LNCaP clone FGC (cell line): Measurements from ENCODE around the gene FKBP7.
"Not testable (repeated sequence)": the region's sequence is repeated elsewhere in the genome, so short reads cannot be mapped to it uniquely, and the experiment has no call there.

ENCODE experiments used
- DNase-seq: peaks from one replicate; pipeline ENCODE4 v3.0.0-alpha.2; 2011; ENCODE audit warnings: low read depth
- H3K4me3 ChIP-seq: 2 replicates; pipeline ENCODE4 v1.5.1; 2011; ENCODE audit warnings: mild to moderate bottlenecking, low read depth, low read length, control low read depth
- TF ChIP-seq, protein P1 (sequence below): IDR thresholded peaks from 2 replicates; pipeline ENCODE4 v1.5.1; 2012; ENCODE audit warnings: mild to moderate bottlenecking; ENCODE audit not compliant: control insufficient read depth, insufficient read depth; ENCODE audit errors: extremely low read depth

The FKBP7 gene

GRCh38 chr2:178479275-178479616 is 846 bp upstream of the FKBP7 start:
- DNase-seq = no peak
- peak overlapping the region; percentile 74 for H3K4me3 ChIP-seq

GRCh38 chr2:178478130-178478438 is 316 bp downstream of the FKBP7 start:
- DNase-seq = no peak
- TF ChIP-seq, protein P1, sequence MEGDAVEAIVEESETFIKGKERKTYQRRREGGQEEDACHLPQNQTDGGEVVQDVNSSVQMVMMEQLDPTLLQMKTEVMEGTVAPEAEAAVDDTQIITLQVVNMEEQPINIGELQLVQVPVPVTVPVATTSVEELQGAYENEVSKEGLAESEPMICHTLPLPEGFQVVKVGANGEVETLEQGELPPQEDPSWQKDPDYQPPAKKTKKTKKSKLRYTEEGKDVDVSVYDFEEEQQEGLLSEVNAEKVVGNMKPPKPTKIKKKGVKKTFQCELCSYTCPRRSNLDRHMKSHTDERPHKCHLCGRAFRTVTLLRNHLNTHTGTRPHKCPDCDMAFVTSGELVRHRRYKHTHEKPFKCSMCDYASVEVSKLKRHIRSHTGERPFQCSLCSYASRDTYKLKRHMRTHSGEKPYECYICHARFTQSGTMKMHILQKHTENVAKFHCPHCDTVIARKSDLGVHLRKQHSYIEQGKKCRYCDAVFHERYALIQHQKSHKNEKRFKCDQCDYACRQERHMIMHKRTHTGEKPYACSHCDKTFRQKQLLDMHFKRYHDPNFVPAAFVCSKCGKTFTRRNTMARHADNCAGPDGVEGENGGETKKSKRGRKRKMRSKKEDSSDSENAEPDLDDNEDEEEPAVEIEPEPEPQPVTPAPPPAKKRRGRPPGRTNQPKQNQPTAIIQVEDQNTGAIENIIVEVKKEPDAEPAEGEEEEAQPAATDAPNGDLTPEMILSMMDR = no peak
- peak overlapping the region; percentile 74 for H3K4me3 ChIP-seq

More at GRCh38 chr2:178479275-178479616, 846 bp upstream of the FKBP7 start:
- TF ChIP-seq, protein P1 = no peak

DNA sequence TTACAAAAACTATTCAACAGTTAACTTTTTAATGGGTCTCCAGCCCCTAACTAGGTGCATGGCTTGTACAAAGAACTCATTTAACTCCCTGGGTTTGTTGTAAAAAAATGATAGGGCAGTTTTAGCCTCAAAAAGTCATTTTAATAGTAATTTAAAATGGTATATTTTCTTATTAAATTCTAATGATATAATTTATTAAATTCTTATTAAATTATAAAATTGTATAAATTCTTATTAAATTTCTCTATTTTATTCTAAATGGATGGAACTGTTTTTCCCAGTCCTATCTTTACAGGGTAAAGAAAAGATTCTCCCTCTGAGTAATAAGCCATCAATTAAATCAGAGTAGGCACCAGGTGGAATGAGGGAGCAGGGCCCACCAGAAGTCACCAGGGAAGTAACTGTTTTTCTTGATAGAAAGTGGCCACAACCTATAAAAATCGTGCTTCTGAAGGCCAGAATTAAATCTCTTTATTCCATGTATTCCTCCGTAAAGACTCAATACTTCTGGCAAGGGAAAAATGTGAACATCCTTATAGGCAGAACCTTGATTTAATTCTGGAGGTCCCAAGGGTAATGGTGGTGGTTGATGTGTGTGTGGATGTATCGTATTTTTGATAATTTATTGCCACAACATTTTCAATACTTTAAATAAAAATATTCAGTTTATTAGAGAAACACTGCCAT is 814 bp downstream of the FKBP7 start:
- H3K4me3 ChIP-seq = peak overlapping the region; percentile 74
- TF ChIP-seq, protein P1 = no peak
- no peak for DNase-seq

- no peak for DNase-seq
- TF ChIP-seq, protein P1 = no peak
- H3K4me3 ChIP-seq = no peak overlapping the region
Measured at GRCh38 chr2:178476477-178476876, 1.9 kb downstream of the FKBP7 start.

DNA sequence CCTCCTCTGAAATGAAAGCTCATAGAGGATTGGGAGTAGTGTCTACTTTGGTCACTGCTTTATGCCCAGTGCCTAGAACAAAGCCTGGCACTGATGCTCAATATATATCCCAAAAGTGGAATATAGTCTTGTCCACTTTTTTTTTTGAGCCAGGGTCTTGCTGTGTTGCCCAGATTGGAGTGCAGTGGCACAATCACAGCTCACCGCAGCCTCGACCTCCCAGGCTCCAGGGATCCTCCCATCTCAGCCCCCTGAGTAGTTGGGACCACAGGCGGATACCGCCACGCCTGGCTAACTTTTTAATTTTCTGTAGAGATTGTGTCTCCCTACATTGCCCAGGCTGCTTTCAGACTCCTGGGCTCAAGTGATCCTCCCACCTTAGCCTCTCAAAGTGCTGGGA is 3.8 kb downstream of the FKBP7 start:
- no peak overlapping the region for H3K4me3 ChIP-seq
- TF ChIP-seq, protein P1 = no peak
- no peak for DNase-seq

GRCh38 chr2:178473931-178474330 is 4.5 kb downstream of the FKBP7 start:
- no peak for DNase-seq
- TF ChIP-seq, protein P1 = no peak
- H3K4me3 ChIP-seq = no peak overlapping the region

- TF ChIP-seq, protein P1 = no peak
- no peak for DNase-seq
- no peak overlapping the region for H3K4me3 ChIP-seq
Measured at GRCh38 chr2:178473373-178473772, 5.0 kb downstream of the FKBP7 start.

DNA sequence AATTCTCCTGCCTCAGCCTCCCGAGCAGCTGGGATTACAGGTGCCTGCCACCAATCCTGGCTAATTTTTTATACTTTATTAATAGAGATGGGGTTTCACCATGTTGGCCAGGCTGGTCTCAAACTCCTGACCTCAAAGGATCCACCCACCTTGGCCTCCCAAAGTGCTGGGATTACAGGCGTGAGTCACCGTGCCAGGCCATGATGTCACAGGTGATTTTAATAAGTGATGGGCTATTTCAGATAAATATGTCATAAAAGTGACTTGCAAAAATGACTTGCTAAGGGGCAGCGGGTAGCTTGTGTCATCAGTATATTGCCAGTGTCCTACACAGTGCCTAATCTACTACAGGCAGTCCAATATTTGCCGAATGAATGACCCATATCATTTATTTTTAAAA is 7.1 kb downstream of the FKBP7 start:
- not testable (repeated sequence) for H3K4me3 ChIP-seq, DNase-seq
